Immature natural killer cell (primary cell): ENCODE results near the gene FKRP. TPM values are rescaled to one million over a fixed set of nuclear protein-coding genes. Genes with fewer than 3 reads are reported as not detected.
A peak's percentile ranks its signal among the peaks of the same experiment; 100 is the strongest.

ENCODE experiments used
- DNase-seq, 3 donors: peaks; one replicate each; pipeline ENCODE4 v3.0.0; 2022; ENCODE audit warnings: mixed read lengths in 1 of 3
- H3K27ac Mint-ChIP-seq, 6 donors: one replicate each; pipeline ENCODE4 v1.8.0; 2020; ENCODE audit warnings: mixed read lengths in 6 of 6, mild to moderate bottlenecking in 5 of 6, inconsistent platforms in 4 of 6, moderate library complexity in 3 of 6
- H3K27me3 Mint-ChIP-seq, 3 donors: one replicate each; pipeline ENCODE4 v1.8.0; 2020 to 2021; ENCODE audit warnings: low read depth in 3 of 3, mild to moderate bottlenecking in 3 of 3, mixed read lengths in 3 of 3, moderate library complexity in 3 of 3, inconsistent platforms in 1 of 3
- H3K36me3 Mint-ChIP-seq, 3 donors: one replicate each; pipeline ENCODE4 v1.8.0; 2020; ENCODE audit warnings: mixed read lengths in 3 of 3, inconsistent platforms in 2 of 3, mild to moderate bottlenecking in 2 of 3
- H3K4me1 Mint-ChIP-seq, 2 donors: one replicate each; pipeline ENCODE4 v1.8.0; 2020; ENCODE audit warnings: inconsistent platforms in 2 of 2, mild to moderate bottlenecking in 2 of 2, mixed read lengths in 2 of 2, moderate library complexity in 1 of 2
- H3K4me3 Mint-ChIP-seq, 5 donors: one replicate each; pipeline ENCODE4 v1.8.0; 2020; ENCODE audit warnings: mild to moderate bottlenecking in 5 of 5, mixed read lengths in 5 of 5, inconsistent platforms in 3 of 5, moderate library complexity in 3 of 5
- H3K9me3 Mint-ChIP-seq, 6 donors: one replicate each; pipeline ENCODE4 v1.8.0; 2020; ENCODE audit warnings: mild to moderate bottlenecking in 6 of 6, mixed read lengths in 6 of 6, inconsistent platforms in 4 of 6, moderate library complexity in 3 of 6
- polyA plus RNA-seq, 3 donors: library from polyadenylated mRNA; unstranded; fragments of 300-500 nt; fragmentation: Illumina TruSeq; gene quantifications; one replicate each; pipeline ENCODE4 v1.2.3, GENCODE V29; 2021

The FKRP gene
- polyA plus RNA-seq, 3 donors from 2014 or later, result 2.2 to 5.4 TPM; not detected in 1

- H3K27me3 Mint-ChIP-seq, result peaks cover 4 to 9% (median 5%) of the 10 kb centered on the region in 3 donors
- peak overlapping the region; percentile 45 to 73 (median 71) for H3K4me3 Mint-ChIP-seq
- H3K9me3 Mint-ChIP-seq, result no peaks in the 10 kb centered on the region
- H3K36me3 Mint-ChIP-seq, result peaks cover 4 to 30% (median 12%) of the 10 kb centered on the region in 3 donors
- DNase-seq, result no peak
- peaks cover 43 to 55% of the 10 kb centered on the region in 2 donors for H3K4me1 Mint-ChIP-seq
- peak overlapping the region in 3 of 6 donors; percentile 61 to 87 (median 78) for H3K27ac Mint-ChIP-seq
These were observed 23.3 kb upstream of the FKRP start for GRCh38 chr19:46722421-46723022.

- Mint-ChIP-seq H3K36me3 (peaks cover 4 to 30% (median 12%) of the 10 kb centered on the region in 3 donors), H3K9me3 (no peaks in the 10 kb centered on the region), H3K4me3 (peak overlapping the region; percentile 48 to 73 (median 64)), H3K27ac (peak overlapping the region in 3 of 6 donors; percentile 34 to 71 (median 60)), H3K27me3 (peaks cover 4 to 8% (median 5%) of the 10 kb centered on the region in 3 donors), H3K4me1 (peaks cover 38 to 50% of the 10 kb centered on the region in 2 donors)
- peak; percentile 41 to 52 (median 48) for DNase-seq
These were observed 22.8 kb upstream of the FKRP start for GRCh38 chr19:46723023-46723461.

GRCh38 chr19:46723471-46723870 lies 22.4 kb upstream of the FKRP start:
- H3K9me3 Mint-ChIP-seq, result no peaks in the 10 kb centered on the region
- H3K27me3 Mint-ChIP-seq, result peaks cover 2 to 5% (median 4%) of the 10 kb centered on the region in 3 donors
- H3K27ac Mint-ChIP-seq, result peak overlapping the region in 3 of 6 donors; percentile 34 to 71 (median 60)
- peak overlapping the region; percentile 48 to 73 (median 64) for H3K4me3 Mint-ChIP-seq
- peaks cover 35 to 45% of the 10 kb centered on the region in 2 donors for H3K4me1 Mint-ChIP-seq
- H3K36me3 Mint-ChIP-seq, result peaks cover 4 to 30% (median 12%) of the 10 kb centered on the region in 3 donors
- DNase-seq, result no peak

GRCh38 chr19:46724468-46724867 lies 21.4 kb upstream of the FKRP start:
- H3K9me3 Mint-ChIP-seq, result no peaks in the 10 kb centered on the region
- H3K27me3 Mint-ChIP-seq, result peaks cover 2 to 5% (median 3%) of the 10 kb centered on the region in 3 donors
- H3K4me3 Mint-ChIP-seq, result no peak overlapping the region
- DNase-seq, result no peak
- H3K36me3 Mint-ChIP-seq, result peaks cover 5 to 37% (median 18%) of the 10 kb centered on the region in 3 donors
- H3K4me1 Mint-ChIP-seq, result peaks cover 32 to 44% of the 10 kb centered on the region in 2 donors
- H3K27ac Mint-ChIP-seq, result peak overlapping the region in 1 of 6 donors; percentile 11

- H3K4me1 Mint-ChIP-seq, result peaks cover 29 to 41% of the 10 kb centered on the region in 2 donors
- H3K27me3 Mint-ChIP-seq, result peaks cover 2 to 5% (median 2%) of the 10 kb centered on the region in 3 donors
- no peak overlapping the region for H3K4me3 Mint-ChIP-seq
- H3K9me3 Mint-ChIP-seq, result no peaks in the 10 kb centered on the region
- DNase-seq, result no peak
- H3K27ac Mint-ChIP-seq, result no peak overlapping the region
- H3K36me3 Mint-ChIP-seq, result peaks cover 4 to 37% (median 18%) of the 10 kb centered on the region in 3 donors
These were observed 20.6 kb upstream of the FKRP start for GRCh38 chr19:46725036-46725820.

- no peak for DNase-seq
- peaks cover 4 to 33% (median 15%) of the 10 kb centered on the region in 3 donors for H3K36me3 Mint-ChIP-seq
- H3K4me1 Mint-ChIP-seq, result peaks cover 29 to 36% of the 10 kb centered on the region in 2 donors
- peaks cover 2 to 5% (median 2%) of the 10 kb centered on the region in 3 donors for H3K27me3 Mint-ChIP-seq
- H3K4me3 Mint-ChIP-seq, result no peak overlapping the region
- H3K27ac Mint-ChIP-seq, result no peak overlapping the region
- H3K9me3 Mint-ChIP-seq, result no peaks in the 10 kb centered on the region
These were observed 19.9 kb upstream of the FKRP start for GRCh38 chr19:46725859-46726393.

GRCh38 chr19:46726551-46726950 lies 19.3 kb upstream of the FKRP start:
- Mint-ChIP-seq H3K4me1 (peaks cover 29 to 36% of the 10 kb centered on the region in 2 donors), H3K27ac (no peak overlapping the region), H3K9me3 (no peaks in the 10 kb centered on the region), H3K4me3 (no peak overlapping the region), H3K36me3 (peaks cover 4 to 35% (median 15%) of the 10 kb centered on the region in 3 donors), H3K27me3 (peaks cover 2 to 8% (median 3%) of the 10 kb centered on the region in 3 donors)
- DNase-seq, result no peak

GRCh38 chr19:46726971-46727501 lies 18.8 kb upstream of the FKRP start:
- no peak for DNase-seq
- Mint-ChIP-seq H3K4me1 (peaks cover 27 to 35% of the 10 kb centered on the region in 2 donors), H3K4me3 (no peak overlapping the region), H3K27ac (no peak overlapping the region), H3K9me3 (no peaks in the 10 kb centered on the region), H3K27me3 (peaks cover 2 to 11% (median 4%) of the 10 kb centered on the region in 3 donors), H3K36me3 (peaks cover 4 to 38% (median 16%) of the 10 kb centered on the region in 3 donors)

GRCh38 chr19:46727757-46728156 lies 18.1 kb upstream of the FKRP start:
- no peaks in the 10 kb centered on the region for H3K9me3 Mint-ChIP-seq
- no peak for DNase-seq
- no peak overlapping the region for H3K27ac Mint-ChIP-seq
- peaks cover 4 to 38% (median 15%) of the 10 kb centered on the region in 3 donors for H3K36me3 Mint-ChIP-seq
- no peak overlapping the region for H3K4me3 Mint-ChIP-seq
- peaks cover 20 to 28% of the 10 kb centered on the region in 2 donors for H3K4me1 Mint-ChIP-seq
- peaks cover 2 to 9% (median 5%) of the 10 kb centered on the region in 3 donors for H3K27me3 Mint-ChIP-seq

- Mint-ChIP-seq H3K36me3 (peaks cover 4 to 39% (median 15%) of the 10 kb centered on the region in 3 donors), H3K4me1 (peaks cover 15 to 24% of the 10 kb centered on the region in 2 donors), H3K27me3 (peaks cover 2 to 9% (median 5%) of the 10 kb centered on the region in 3 donors), H3K9me3 (no peaks in the 10 kb centered on the region), H3K4me3 (no peak overlapping the region), H3K27ac (no peak overlapping the region)
- DNase-seq, result no peak
These were observed 17.6 kb upstream of the FKRP start for GRCh38 chr19:46728208-46728607.

GRCh38 chr19:46728693-46729339 lies 17.0 kb upstream of the FKRP start:
- Mint-ChIP-seq H3K27ac (peak overlapping the region in 2 of 6 donors; percentile 35 to 50), H3K4me3 (no peak overlapping the region)

GRCh38 chr19:46729696-46730095 lies 16.2 kb upstream of the FKRP start:
- H3K27me3 Mint-ChIP-seq, result peaks cover 0 to 9% (median 5%) of the 10 kb centered on the region in 3 donors
- H3K4me1 Mint-ChIP-seq, result peaks cover 8 to 14% of the 10 kb centered on the region in 2 donors
- DNase-seq, result no peak
- H3K36me3 Mint-ChIP-seq, result peaks cover 4 to 46% (median 21%) of the 10 kb centered on the region in 3 donors
- no peaks in the 10 kb centered on the region for H3K9me3 Mint-ChIP-seq
- H3K27ac Mint-ChIP-seq, result no peak overlapping the region
- H3K4me3 Mint-ChIP-seq, result no peak overlapping the region

More at GRCh38 chr19:46728693-46729339, 17.0 kb upstream of the FKRP start:
- Mint-ChIP-seq H3K4me1 (peaks cover 9 to 18% of the 10 kb centered on the region in 2 donors), H3K36me3 (peaks cover 4 to 42% (median 15%) of the 10 kb centered on the region in 3 donors), H3K27me3 (peaks cover 2 to 9% (median 5%) of the 10 kb centered on the region in 3 donors), H3K9me3 (no peaks in the 10 kb centered on the region)
- DNase-seq, result peak; percentile 75 to 78 (median 78)

GRCh38 chr19:46730187-46730586 lies 15.7 kb upstream of the FKRP start:
- Mint-ChIP-seq H3K36me3 (peaks cover 4 to 46% (median 21%) of the 10 kb centered on the region in 3 donors), H3K27ac (no peak overlapping the region), H3K27me3 (peaks cover 0 to 9% (median 5%) of the 10 kb centered on the region in 3 donors), H3K4me3 (no peak overlapping the region), H3K9me3 (no peaks in the 10 kb centered on the region), H3K4me1 (peaks cover 8 to 14% of the 10 kb centered on the region in 2 donors)
- DNase-seq, result no peak
